Hepatic stellate cell (primary cell): ENCODE measurements around the gene CWC27.
"Not testable (repeated sequence)": the region's sequence is repeated elsewhere in the genome, so short reads cannot be mapped to it uniquely, and the experiment has no call there.

Experiments
- DNase-seq: peaks from one replicate; pipeline ENCODE4 v3.0.0; 2011; ENCODE audit warnings: low spot score

The CWC27 gene

GRCh38 chr5:64923151-64923685 lies 154.5 kb downstream of the CWC27 start:
- DNase-seq, result peak; percentile 7

GRCh38 chr5:64925123-64925522 lies 156.4 kb downstream of the CWC27 start:
- no peak for DNase-seq

GRCh38 chr5:64929833-64930232 lies 161.1 kb downstream of the CWC27 start:
- no peak for DNase-seq

GRCh38 chr5:64930672-64931318 lies 162.1 kb downstream of the CWC27 start:
- no peak for DNase-seq

- DNase-seq, result not testable (repeated sequence)
Measured at GRCh38 chr5:64939422-64939771, 170.7 kb downstream of the CWC27 start.

GRCh38 chr5:64939772-64940510 lies 171.2 kb downstream of the CWC27 start:
- DNase-seq, result no peak

- DNase-seq, result no peak
Measured at GRCh38 chr5:64942460-64942859, 173.7 kb downstream of the CWC27 start.

GRCh38 chr5:64944868-64945267 lies 176.1 kb downstream of the CWC27 start:
- DNase-seq, result no peak

- no peak for DNase-seq
Measured at GRCh38 chr5:64947031-64947430, 178.3 kb downstream of the CWC27 start.

GRCh38 chr5:64947801-64948200 lies 179.1 kb downstream of the CWC27 start:
- no peak for DNase-seq

- DNase-seq, result no peak
Measured at GRCh38 chr5:64949331-64949730, 180.6 kb downstream of the CWC27 start.

- no peak for DNase-seq
Measured at GRCh38 chr5:64952951-64953673, 184.4 kb downstream of the CWC27 start.

- no peak for DNase-seq
Measured at GRCh38 chr5:64954518-64954917, 185.8 kb downstream of the CWC27 start.

- DNase-seq, result no peak
Measured at GRCh38 chr5:64958757-64959391, 190.1 kb downstream of the CWC27 start.

- DNase-seq, result no peak
Measured at GRCh38 chr5:64963278-64963677, 194.5 kb downstream of the CWC27 start.

GRCh38 chr5:64968591-64969110 lies 199.9 kb downstream of the CWC27 start:
- no peak for DNase-seq

- no peak for DNase-seq
Measured at GRCh38 chr5:64969578-64969977, 200.8 kb downstream of the CWC27 start.

GRCh38 chr5:64971513-64971912 lies 202.8 kb downstream of the CWC27 start:
- DNase-seq, result no peak

- DNase-seq, result no peak
Measured at GRCh38 chr5:64971990-64972389, 203.3 kb downstream of the CWC27 start.

- no peak for DNase-seq
Measured at GRCh38 chr5:64972591-64972990, 203.9 kb downstream of the CWC27 start.

- no peak for DNase-seq
Measured at GRCh38 chr5:64973215-64973614, 204.5 kb downstream of the CWC27 start.

GRCh38 chr5:64977779-64978178 lies 209.0 kb downstream of the CWC27 start:
- no peak for DNase-seq
